Activated naive CD8-positive, alpha-beta T cell treated with anti-CD3 and anti-CD28 coated beads, Interleukin-2, amount 10 ng/mL, durations not matched to agents 7 days and 5 days (primary cell): Measurements from ENCODE around the gene MYH9. TPM values are rescaled to one million over a fixed set of nuclear protein-coding genes. Genes with fewer than 3 reads are reported as not detected.
A peak's percentile ranks its signal among the peaks of the same experiment; 100 is the strongest.

ENCODE experiments used
- ATAC-seq: fragments of 150-1000 bp; cut with Tn5 transposase; one replicate; pipeline ENCODE4 v1.10.0; 2021; ENCODE audit warnings: low read depth, moderate library complexity
- POLR2A ChIA-PET: fragments of 350-600 bp; sonication (Branson Sonifier 250); formaldehyde crosslinking; loops from one replicate; lab custom pipeline; 2021; ENCODE audit warnings: antibody characterized with exemption; lab: Charles Lee
- DNase-seq: peaks from one replicate; pipeline ENCODE4 v3.0.0; 2021
- H3K27ac Mint-ChIP-seq: one replicate; pipeline ENCODE4 v1.8.0; 2022; ENCODE audit warnings: mild to moderate bottlenecking, mixed read lengths
- H3K27me3 Mint-ChIP-seq: one replicate; pipeline ENCODE4 v1.8.0; 2022; ENCODE audit warnings: mild to moderate bottlenecking, moderate library complexity, mixed read lengths
- H3K36me3 Mint-ChIP-seq: one replicate; pipeline ENCODE4 v1.8.0; 2021; ENCODE audit warnings: mild to moderate bottlenecking, mixed read lengths
- H3K4me1 Mint-ChIP-seq: one replicate; pipeline ENCODE4 v1.8.0; 2021; ENCODE audit warnings: mixed read lengths
- H3K4me3 Mint-ChIP-seq: one replicate; pipeline ENCODE4 v1.8.0; 2022; ENCODE audit warnings: mild to moderate bottlenecking, moderate library complexity, mixed read lengths
- H3K9me3 Mint-ChIP-seq: one replicate; pipeline ENCODE4 v1.8.0; 2021; ENCODE audit warnings: mixed read lengths
- total RNA-seq, 2 experiments: library from RNA; stranded (reverse); gene quantifications; one replicate each; pipeline ENCODE4 v1.2.3, GENCODE V29; 2021

The MYH9 gene
- total RNA-seq, 2 experiments from 2014 or later = 803 to 821 TPM

DNA sequence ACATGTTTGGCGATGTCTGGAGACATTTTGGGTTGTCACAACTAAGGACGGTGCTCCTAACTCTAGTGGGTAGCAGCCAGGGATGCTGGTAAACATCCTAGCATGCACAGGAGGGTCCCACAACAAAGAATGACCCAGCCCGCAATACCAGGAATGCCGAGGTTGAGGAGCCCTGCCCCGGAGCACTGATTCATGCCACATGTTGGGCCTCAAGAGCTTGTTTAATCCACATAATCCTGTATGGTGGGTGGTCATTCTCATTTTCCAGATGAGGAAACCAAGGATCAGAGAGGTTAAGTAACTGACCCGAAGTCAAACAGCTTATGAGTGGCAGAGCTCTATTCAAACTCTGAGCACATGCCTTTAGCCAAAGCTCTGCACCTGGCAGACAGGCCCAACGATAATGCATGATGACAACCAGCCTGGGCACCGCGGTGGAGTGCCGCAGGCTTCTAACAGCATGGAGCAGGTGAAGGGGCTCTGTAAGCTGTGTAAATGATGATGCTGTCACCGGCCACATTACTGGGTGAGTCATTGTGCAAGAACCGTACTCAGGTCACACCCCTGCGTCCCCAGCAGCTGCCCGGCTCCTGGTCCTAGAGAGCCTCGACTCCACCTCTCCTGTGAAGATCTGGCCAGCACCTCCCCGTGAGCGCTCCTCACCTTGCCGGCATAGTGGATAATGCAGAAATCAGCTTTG is 76.2 kb downstream of the MYH9 start:
- Mint-ChIP-seq H3K4me3 (no peak overlapping the region), H3K27me3 (no peaks in the 10 kb centered on the region), H3K9me3 (no peaks in the 10 kb centered on the region), H3K36me3 (peaks cover 27% of the 10 kb centered on the region), H3K4me1 (peaks cover 5% of the 10 kb centered on the region), H3K27ac (no peak overlapping the region)
- DNase-seq = no peak
- ATAC-seq = no peak
- POLR2A ChIA-PET = interaction anchor here (1.4 kb wide), 1 partner anchor 18 kb away, joined by 7 read pairs; no protein-coding TSS in a partner anchor

DNA sequence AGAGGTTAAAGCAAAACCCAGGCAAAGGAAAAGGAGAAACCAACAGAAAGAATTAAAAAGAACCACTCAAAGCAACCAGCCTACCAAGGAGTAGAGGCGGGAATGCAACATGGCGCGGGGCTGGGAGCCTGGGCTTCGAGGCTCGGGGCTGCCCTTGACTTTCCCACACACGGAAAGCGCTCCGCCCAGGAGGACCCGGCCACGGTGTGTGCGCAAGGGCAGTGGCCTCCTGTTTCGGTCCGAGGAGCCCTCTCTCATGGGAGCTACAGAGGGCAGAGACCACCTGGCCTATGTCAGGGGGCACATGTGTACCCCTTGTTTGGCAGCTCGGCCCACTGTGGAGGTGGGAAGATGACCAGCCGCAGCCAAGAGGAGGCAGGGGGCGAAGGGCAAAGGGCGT is 78.9 kb downstream of the MYH9 start:
- DNase-seq (no peak), ATAC-seq (no peak)
- Mint-ChIP-seq H3K27me3 (no peaks in the 10 kb centered on the region), H3K36me3 (peaks cover 21% of the 10 kb centered on the region), H3K4me1 (peaks cover 3% of the 10 kb centered on the region), H3K27ac (peak overlapping the region; percentile 6), H3K4me3 (no peak overlapping the region), H3K9me3 (no peaks in the 10 kb centered on the region)
- POLR2A ChIA-PET = no interaction called here

DNA sequence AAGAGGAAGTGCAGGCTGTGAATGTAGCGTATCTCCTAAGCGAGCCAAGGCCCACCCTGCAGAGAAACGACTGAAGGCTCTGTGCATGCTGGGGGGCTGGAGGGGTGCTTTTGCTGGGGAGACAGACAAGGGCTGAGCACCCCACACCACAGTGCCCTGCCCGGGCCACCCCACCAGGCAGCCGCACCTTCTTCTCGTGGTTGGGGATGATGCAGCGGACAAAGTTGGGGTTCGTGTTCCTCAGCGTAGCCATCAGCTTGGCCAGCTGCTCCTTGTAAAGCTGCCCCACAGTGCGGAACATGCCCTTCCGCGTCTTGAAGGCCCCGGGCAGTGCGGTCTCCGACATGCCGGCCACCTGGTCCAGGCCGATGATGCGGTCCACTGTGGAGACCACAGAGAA is 81.5 kb downstream of the MYH9 start:
- Mint-ChIP-seq H3K4me3 (no peak overlapping the region), H3K9me3 (no peaks in the 10 kb centered on the region), H3K36me3 (peaks cover 15% of the 10 kb centered on the region), H3K27ac (no peak overlapping the region), H3K27me3 (no peaks in the 10 kb centered on the region), H3K4me1 (peaks cover 9% of the 10 kb centered on the region)
- no peak for ATAC-seq
- POLR2A ChIA-PET = interaction anchor here (0.5 to 1.0 kb wide), 2 partner anchors 42 to 113 kb away, joined by 3 read pairs; no protein-coding TSS in a partner anchor
- DNase-seq = no peak

DNA sequence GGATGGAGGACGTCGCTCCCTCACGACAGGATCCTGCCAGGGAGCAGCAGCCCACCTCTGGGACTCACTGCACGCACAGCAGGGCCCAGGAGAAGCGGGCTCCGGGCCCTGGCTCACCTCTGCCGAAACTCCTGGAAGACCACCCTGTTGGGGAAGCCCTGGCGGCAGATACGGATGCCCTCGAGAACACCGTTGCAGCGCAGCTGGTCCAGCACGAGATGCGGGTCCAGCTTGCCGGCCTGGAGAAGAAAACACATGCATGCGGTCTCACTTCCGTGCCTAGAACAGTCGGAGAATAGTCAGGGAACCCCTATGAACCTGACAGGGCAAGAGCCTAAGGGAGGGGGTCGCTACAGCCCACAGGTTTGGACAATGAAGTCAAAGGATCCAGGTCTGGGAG is 82.0 kb downstream of the MYH9 start:
- H3K4me3 Mint-ChIP-seq = no peak overlapping the region
- H3K27me3 Mint-ChIP-seq = no peaks in the 10 kb centered on the region
- POLR2A ChIA-PET = interaction anchor here (1.0 kb wide), 1 partner anchor 113 kb away, joined by 3 read pairs; no protein-coding TSS in a partner anchor
- peaks cover 17% of the 10 kb centered on the region for H3K36me3 Mint-ChIP-seq
- ATAC-seq = no peak
- no peak overlapping the region for H3K27ac Mint-ChIP-seq
- no peaks in the 10 kb centered on the region for H3K9me3 Mint-ChIP-seq
- DNase-seq = no peak
- peaks cover 10% of the 10 kb centered on the region for H3K4me1 Mint-ChIP-seq

DNA sequence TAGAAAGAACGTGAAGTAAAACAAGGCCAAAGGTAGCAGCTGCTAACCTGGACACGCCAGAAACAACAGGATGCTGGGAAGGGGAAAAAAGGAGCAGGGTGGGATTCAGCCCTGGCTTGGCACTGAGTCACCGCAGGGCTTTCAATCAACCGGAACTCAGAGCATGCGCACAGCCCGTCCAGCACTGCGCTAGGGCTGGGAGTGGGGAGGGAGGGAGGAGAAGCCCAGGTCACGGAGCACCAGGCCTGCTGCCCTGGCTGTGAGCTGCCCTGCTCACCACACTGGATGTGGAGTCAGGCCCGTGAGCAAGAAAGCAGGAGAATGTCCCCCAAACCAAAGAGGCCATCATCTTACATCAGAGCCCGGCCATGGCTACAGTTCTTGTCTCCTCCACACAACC is 83.3 kb downstream of the MYH9 start:
- peaks cover 21% of the 10 kb centered on the region for H3K36me3 Mint-ChIP-seq
- no peak overlapping the region for H3K27ac Mint-ChIP-seq
- no peaks in the 10 kb centered on the region for H3K9me3 Mint-ChIP-seq
- POLR2A ChIA-PET = interaction anchor here (1.0 kb wide), 1 partner anchor 165 kb away, joined by 4 read pairs; no protein-coding TSS in a partner anchor
- DNase-seq = no peak
- no peak for ATAC-seq
- H3K4me3 Mint-ChIP-seq = no peak overlapping the region
- peaks cover 11% of the 10 kb centered on the region for H3K4me1 Mint-ChIP-seq
- H3K27me3 Mint-ChIP-seq = no peaks in the 10 kb centered on the region

DNA sequence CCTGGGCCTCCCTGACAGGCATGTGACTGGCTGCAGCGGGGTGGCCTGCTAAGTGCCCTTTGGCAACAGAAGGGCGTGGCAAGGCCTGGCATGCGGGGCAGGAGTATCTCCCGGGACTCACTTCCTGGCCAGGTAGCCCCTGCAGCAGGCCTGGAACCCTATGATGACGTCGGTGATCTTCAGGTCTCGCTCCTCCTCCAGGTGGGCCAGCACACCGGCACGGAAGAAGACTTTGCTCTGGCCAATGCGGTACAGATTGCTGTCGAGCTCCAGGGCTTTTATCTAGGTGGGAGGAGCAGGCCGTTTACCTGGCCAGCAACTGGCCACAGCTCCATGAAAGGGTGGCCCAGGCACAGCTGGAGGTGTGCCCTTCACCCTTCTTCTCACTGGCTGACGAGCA is 83.9 kb downstream of the MYH9 start:
- H3K27ac Mint-ChIP-seq = no peak overlapping the region
- H3K4me3 Mint-ChIP-seq = no peak overlapping the region
- DNase-seq (no peak), ATAC-seq (no peak)
- H3K36me3 Mint-ChIP-seq = peaks cover 17% of the 10 kb centered on the region
- POLR2A ChIA-PET = interaction anchor here (1.0 kb wide), 1 partner anchor 165 kb away, joined by 4 read pairs; no protein-coding TSS in a partner anchor
- no peaks in the 10 kb centered on the region for H3K9me3 Mint-ChIP-seq
- H3K4me1 Mint-ChIP-seq = peaks cover 9% of the 10 kb centered on the region
- H3K27me3 Mint-ChIP-seq = no peaks in the 10 kb centered on the region

DNA sequence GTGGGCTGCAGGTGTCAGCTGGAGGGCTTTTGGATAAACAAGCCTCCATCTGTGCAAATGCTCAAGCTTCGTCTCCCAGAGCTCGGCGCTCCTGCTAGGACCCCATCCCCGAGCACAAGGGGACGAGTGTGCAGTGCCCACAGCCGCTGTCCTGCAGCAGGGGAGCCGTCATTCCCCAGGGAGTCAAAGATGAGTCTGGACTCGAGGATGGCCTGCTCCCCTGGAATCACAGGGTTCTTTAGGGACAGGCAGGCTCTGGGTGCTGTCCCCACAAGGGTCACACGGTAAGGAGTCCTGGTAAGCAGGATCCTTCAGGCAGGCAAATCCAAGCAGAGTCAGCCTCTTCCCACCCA is 84.7 kb downstream of the MYH9 start:
- H3K4me1 Mint-ChIP-seq = peaks cover 8% of the 10 kb centered on the region
- POLR2A ChIA-PET = interaction anchor here (0.6 to 0.7 kb wide), 2 partner anchors 112 to 226 kb away, joined by 4 to 5 read pairs; partner anchors contain the start of gene EIF3D
- peak overlapping the region; percentile 34 for H3K27ac Mint-ChIP-seq
- no peaks in the 10 kb centered on the region for H3K27me3 Mint-ChIP-seq
- peaks cover 13% of the 10 kb centered on the region for H3K36me3 Mint-ChIP-seq
- DNase-seq = no peak
- no peak for ATAC-seq
- no peak overlapping the region for H3K4me3 Mint-ChIP-seq
- no peaks in the 10 kb centered on the region for H3K9me3 Mint-ChIP-seq

DNA sequence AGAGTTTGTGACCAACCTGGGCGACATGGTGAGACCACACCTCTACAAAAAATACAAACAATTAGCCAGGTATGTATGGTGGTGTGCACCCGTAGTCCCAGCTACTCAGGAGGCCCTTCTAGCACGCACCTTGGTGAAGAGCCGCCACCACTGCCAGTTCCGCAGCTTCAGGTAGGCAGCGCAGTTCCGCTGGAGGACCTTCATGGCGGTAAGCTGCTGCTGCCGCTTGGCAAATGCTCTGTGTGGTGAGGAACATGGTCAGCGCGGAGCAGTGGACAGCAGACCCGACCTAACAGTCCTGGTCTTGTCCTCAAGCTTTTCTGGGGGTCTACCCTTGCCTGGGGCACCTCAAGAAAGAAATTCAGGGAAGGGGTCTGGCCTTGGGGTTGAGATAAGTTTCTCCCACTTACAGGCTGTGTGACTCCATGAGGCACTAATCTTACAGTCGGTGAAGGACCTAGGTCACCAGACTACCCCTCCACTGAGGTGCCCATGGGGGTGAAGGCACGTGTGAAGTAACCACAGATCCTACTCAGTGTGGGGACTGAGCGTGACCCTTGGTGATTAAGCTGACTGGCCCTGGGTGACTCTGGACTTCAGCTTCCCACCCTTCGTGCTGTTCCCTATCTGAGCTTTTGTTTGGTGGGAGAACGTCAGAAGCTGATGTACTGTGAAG is 85.2 kb downstream of the MYH9 start:
- Mint-ChIP-seq H3K4me1 (peaks cover 8% of the 10 kb centered on the region), H3K27me3 (no peaks in the 10 kb centered on the region), H3K4me3 (no peak overlapping the region), H3K36me3 (peaks cover 15% of the 10 kb centered on the region), H3K27ac (peak overlapping the region; percentile 34), H3K9me3 (no peaks in the 10 kb centered on the region)
- ATAC-seq (no peak), DNase-seq (no peak)
- POLR2A ChIA-PET = interaction anchor here (0.6 to 1.6 kb wide), 3 partner anchors 29 to 163 kb away, joined by 3 to 6 read pairs (median 4); no protein-coding TSS in a partner anchor

DNA sequence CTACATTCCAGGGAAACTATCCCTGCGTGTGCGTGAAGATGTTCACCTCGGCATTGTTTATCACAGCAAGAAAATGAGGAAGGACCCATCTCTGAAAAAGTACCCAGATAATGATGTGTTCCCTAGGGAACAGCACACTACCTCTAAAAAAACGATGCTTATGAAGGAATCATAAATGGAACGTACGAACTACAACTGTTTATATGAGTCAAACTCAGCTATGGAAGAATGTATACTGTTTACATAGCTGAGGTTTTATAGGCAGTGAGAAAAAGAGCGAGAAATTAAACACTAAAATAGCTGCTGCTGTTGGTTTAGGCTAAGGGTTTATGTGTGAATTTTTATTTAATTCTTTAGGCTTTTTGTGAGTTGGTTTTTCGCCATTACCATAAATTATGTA is 85.9 kb downstream of the MYH9 start:
- Mint-ChIP-seq H3K27me3 (no peaks in the 10 kb centered on the region), H3K36me3 (peaks cover 18% of the 10 kb centered on the region), H3K27ac (peak overlapping the region; percentile 56), H3K4me3 (no peak overlapping the region), H3K9me3 (no peaks in the 10 kb centered on the region), H3K4me1 (peaks cover 9% of the 10 kb centered on the region)
- ATAC-seq (no peak), DNase-seq (no peak)
- POLR2A ChIA-PET = interaction anchor here (0.5 to 1.6 kb wide), 4 partner anchors 30 to 164 kb away, joined by 3 to 8 read pairs (median 5); no protein-coding TSS in a partner anchor

DNA sequence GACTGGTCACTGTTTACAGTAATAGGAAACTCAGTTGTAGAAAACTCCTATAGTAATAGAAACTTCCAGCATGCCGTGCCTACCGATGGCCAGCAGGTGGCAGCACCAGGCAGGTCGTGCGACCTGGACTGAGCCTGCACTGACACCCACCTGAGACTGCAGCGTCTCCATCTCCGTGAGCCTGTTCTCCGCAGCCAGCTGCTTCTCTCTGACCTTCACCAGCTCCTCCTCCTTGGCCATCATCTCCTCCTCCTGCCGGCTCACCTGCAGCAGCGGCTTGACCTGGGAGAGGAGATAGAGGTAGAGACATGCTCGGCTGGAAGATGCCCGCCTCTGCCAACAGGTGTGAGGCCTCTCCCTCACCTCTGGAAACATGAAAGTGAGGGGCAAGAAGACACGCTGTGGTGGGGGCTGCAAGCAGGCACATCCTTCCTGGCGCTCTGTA is 86.4 kb downstream of the MYH9 start:
- no peak overlapping the region for H3K4me3 Mint-ChIP-seq

DNA sequence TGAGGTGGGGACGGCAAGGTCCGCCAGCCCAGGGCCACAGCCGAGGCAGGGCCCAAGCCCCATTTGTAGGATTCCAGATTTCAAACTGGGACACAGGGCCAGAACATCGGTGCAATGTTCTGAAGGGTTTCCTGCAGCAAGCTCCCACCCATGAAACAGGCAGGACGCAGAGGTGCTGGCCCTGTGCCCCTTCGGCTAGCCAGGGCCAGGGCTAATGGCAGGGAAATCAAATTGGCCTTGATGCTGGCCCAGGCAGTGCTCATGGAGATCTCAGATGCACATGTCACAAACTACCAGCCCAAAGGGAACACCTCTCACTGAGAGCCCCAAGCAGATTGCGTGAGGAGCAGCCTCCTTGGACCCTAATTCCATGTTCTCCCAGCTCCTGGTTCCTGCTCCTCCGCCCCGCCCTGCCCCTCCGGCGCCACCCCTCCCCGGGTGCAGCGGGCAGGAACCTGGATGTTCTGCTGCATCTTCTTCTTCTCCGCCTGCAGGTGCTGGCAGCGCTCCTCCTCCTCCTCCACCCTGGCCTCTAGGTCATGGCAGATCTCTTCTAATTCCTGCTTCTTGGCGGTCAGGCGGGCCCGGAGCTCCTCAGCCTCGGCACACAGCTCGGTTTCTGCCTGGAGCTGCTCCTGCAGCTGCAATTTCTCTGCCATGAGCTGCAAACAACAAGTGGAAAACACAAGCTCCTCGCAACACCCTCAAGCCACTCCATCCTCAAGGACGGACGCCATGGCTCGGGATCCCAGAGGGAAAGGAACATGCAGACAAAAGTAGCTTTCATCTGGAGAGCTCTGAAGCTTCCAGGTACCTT is 87.2 kb downstream of the MYH9 start:
- Mint-ChIP-seq H3K4me1 (peaks cover 9% of the 10 kb centered on the region), H3K9me3 (no peaks in the 10 kb centered on the region), H3K27ac (peak overlapping the region; percentile 56), H3K36me3 (peaks cover 24% of the 10 kb centered on the region), H3K4me3 (no peak overlapping the region), H3K27me3 (no peaks in the 10 kb centered on the region)
- DNase-seq (no peak), ATAC-seq (no peak)
- POLR2A ChIA-PET = interaction anchor here (0.9 to 1.6 kb wide), 7 partner anchors 28 to 170 kb away, joined by 3 to 8 read pairs (median 4); no protein-coding TSS in a partner anchor

More for the DNA sequence above, 86.4 kb downstream of the MYH9 start:
- Mint-ChIP-seq H3K36me3 (peaks cover 19% of the 10 kb centered on the region), H3K9me3 (no peaks in the 10 kb centered on the region), H3K27ac (peak overlapping the region; percentile 56), H3K27me3 (no peaks in the 10 kb centered on the region), H3K4me1 (peaks cover 9% of the 10 kb centered on the region)
- ATAC-seq = peak; percentile 80
- DNase-seq = peak; percentile 87
- POLR2A ChIA-PET = interaction anchor here (0.5 to 1.6 kb wide), 7 partner anchors 31 to 164 kb away, joined by 3 to 8 read pairs (median 4); no protein-coding TSS in a partner anchor

DNA sequence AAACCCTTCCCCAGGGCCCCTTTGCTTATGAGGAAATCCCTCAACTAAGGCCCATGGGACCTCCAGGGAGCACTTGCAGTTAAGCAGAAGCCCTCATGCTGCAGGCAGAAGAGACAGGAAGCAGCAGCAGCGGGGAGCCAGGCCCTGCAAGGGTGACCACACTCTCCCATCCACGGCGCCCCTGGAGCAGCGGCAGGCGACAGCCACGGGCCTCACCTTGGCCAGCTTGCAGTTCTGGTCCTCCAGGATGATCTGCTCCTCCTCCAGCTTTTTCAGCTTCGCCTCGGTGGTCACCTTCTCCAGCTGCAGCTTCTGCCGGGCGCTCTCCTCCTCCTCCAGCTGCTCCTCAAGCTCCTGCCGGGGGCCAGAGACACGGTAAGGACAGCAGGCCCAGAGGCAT is 87.9 kb downstream of the MYH9 start:
- POLR2A ChIA-PET = interaction anchor here (0.9 to 1.5 kb wide), 4 partner anchors 28 to 170 kb away, joined by 3 to 5 read pairs (median 4); no protein-coding TSS in a partner anchor
- no peak overlapping the region for H3K27ac Mint-ChIP-seq

More for the DNA sequence above, 87.9 kb downstream of the MYH9 start:
- ATAC-seq = no peak
- H3K27me3 Mint-ChIP-seq = no peaks in the 10 kb centered on the region
- peaks cover 27% of the 10 kb centered on the region for H3K36me3 Mint-ChIP-seq
- H3K4me1 Mint-ChIP-seq = peaks cover 9% of the 10 kb centered on the region
- no peak overlapping the region for H3K4me3 Mint-ChIP-seq
- H3K9me3 Mint-ChIP-seq = no peaks in the 10 kb centered on the region
- DNase-seq = no peak
